ENCODE data around the gene PNMA1. TPM values are rescaled to one million over a fixed set of nuclear protein-coding genes. Genes with fewer than 3 reads are reported as not detected.

PNMA1 gene
- total and polyA plus RNA-seq, 9 of the 15 experiments (the other 6 are each of a cell fraction or from before 2014, with no cell fraction given): 1.7 to 26.4 (median 8.7) TPM

- TF ChIP-seq CUX1 (CRISPR knock-in tag; IDR thresholded peaks at IDR 0.05) (no peak), CC2D1A (IDR thresholded peaks at IDR 0.05) (no peak), RAD21 (CRISPR knock-in tag; conservative IDR thresholded peaks at IDR 0.05 in 1 of 2, IDR thresholded peaks at IDR 0.05 in 1 of 2) (peak in 1 of 2 experiments; percentile 20; a peak in 1 of 4 replicates), FOXJ3 (CRISPR knock-in tag; IDR thresholded peaks at IDR 0.05) (no peak), MITF (IDR thresholded peaks at IDR 0.05) (0 out of 2 replicates have a peak, but pooled peaks have one; percentile 34), SMAD4 (CRISPR knock-in tag; conservative IDR thresholded peaks at IDR 0.05) (peak; percentile 74), ZNF398 (CRISPR knock-in tag; IDR thresholded peaks at IDR 0.05) (no peak), HOXB6 (CRISPR knock-in tag; IDR thresholded peaks at IDR 0.05; ENCODE audit: borderline replicate concordance) (no peak), ID3 (CRISPR knock-in tag; IDR thresholded peaks at IDR 0.05) (no peak), ID3 (tag; IDR thresholded peaks at IDR 0.05) (no peak), HCFC1 (IDR thresholded peaks at IDR 0.05; ENCODE audit: low read depth, low read length) (0 out of 2 replicates have a peak, but pooled peaks have one; percentile 6), CREB1 (IDR thresholded peaks at IDR 0.05) (peak; percentile 49), CREB1 (CRISPR knock-in tag; IDR thresholded peaks at IDR 0.05) (peak; percentile 31; the same call in 1 of the 2 replicates), MXD1 (CRISPR knock-in tag; IDR thresholded peaks at IDR 0.05; ENCODE audit: borderline replicate concordance, poor library complexity, severe bottlenecking) (no peak), PHB (CRISPR knock-in tag; IDR thresholded peaks at IDR 0.05) (no peak), SMARCB1 (IDR thresholded peaks at IDR 0.05; ENCODE audit: insufficient read length, low read depth) (no peak)
Observed at GRCh38 chr14:73759714-73760597, 45.8 kb upstream of the PNMA1 start (continued).
